ENCODE measurements around the gene PTPN18. TPM values are rescaled to one million over a fixed set of nuclear protein-coding genes. Genes with fewer than 3 reads are reported as not detected.
A peak's percentile ranks its signal among the peaks of the same experiment; 100 is the strongest.

Gene PTPN18
- total and polyA plus RNA-seq, 2 donors (not counting 1 experiment from before 2014, with no cell fraction given): 9.6 to 18.1 TPM

GRCh38 chr2:130334026-130334425, 21.8 kb upstream of the PTPN18 start:
- H3K27ac ChIP-seq (ENCODE audit: insufficient read depth, low read length): no peak overlapping the region
- no peaks in the 10 kb centered on the region for H4K20me1 ChIP-seq (ENCODE audit: control insufficient read depth, extremely low read depth, insufficient read depth, low read length)
- H3K9ac ChIP-seq (ENCODE audit: insufficient read depth, low read length): no peak overlapping the region
- TF ChIP-seq EZH2 (IDR thresholded peaks at IDR 0.05; ENCODE audit: low read length, missing control alignments): no peak
- TF ChIP-seq, protein P1, sequence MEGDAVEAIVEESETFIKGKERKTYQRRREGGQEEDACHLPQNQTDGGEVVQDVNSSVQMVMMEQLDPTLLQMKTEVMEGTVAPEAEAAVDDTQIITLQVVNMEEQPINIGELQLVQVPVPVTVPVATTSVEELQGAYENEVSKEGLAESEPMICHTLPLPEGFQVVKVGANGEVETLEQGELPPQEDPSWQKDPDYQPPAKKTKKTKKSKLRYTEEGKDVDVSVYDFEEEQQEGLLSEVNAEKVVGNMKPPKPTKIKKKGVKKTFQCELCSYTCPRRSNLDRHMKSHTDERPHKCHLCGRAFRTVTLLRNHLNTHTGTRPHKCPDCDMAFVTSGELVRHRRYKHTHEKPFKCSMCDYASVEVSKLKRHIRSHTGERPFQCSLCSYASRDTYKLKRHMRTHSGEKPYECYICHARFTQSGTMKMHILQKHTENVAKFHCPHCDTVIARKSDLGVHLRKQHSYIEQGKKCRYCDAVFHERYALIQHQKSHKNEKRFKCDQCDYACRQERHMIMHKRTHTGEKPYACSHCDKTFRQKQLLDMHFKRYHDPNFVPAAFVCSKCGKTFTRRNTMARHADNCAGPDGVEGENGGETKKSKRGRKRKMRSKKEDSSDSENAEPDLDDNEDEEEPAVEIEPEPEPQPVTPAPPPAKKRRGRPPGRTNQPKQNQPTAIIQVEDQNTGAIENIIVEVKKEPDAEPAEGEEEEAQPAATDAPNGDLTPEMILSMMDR (conservative IDR thresholded peaks at IDR 0.05 in 1 of 2, IDR thresholded peaks at IDR 0.05 in 1 of 2; ENCODE audit: low read depth in 1 of 2, low read length in 2 of 2): no peak
- no peak overlapping the region for H3K4me3 ChIP-seq (replicated peaks in 1 of 4; ENCODE audit: control extremely low read depth in 1 of 4, insufficient read depth in 1 of 4, low read depth in 3 of 4, low read length in 4 of 4)
- H3K27me3 ChIP-seq (ENCODE audit: control insufficient read depth, insufficient read depth, low read length): peaks cover 3% of the 10 kb centered on the region
- no peak overlapping the region for H3K4me2 ChIP-seq (ENCODE audit: extremely low read depth, insufficient read depth, low read length)
- H3K79me2 ChIP-seq (ENCODE audit: control insufficient read depth, insufficient read depth, low read length): no peaks in the 10 kb centered on the region
- DNase-seq (ENCODE audit: low read depth in 2 of 2): no peak
- no peaks in the 10 kb centered on the region for H3K36me3 ChIP-seq (ENCODE audit: control insufficient read depth, insufficient read depth, low read length)
- no peaks in the 10 kb centered on the region for H3K4me1 ChIP-seq (ENCODE audit: control insufficient read depth, extremely low read depth, insufficient read depth, low read length)
- no peaks in the 10 kb centered on the region for H3K9me3 ChIP-seq (ENCODE audit: control insufficient read depth, insufficient read depth, low read depth, low read length)
- no peak overlapping the region for H2AFZ ChIP-seq (ENCODE audit: low read length)

DNA sequence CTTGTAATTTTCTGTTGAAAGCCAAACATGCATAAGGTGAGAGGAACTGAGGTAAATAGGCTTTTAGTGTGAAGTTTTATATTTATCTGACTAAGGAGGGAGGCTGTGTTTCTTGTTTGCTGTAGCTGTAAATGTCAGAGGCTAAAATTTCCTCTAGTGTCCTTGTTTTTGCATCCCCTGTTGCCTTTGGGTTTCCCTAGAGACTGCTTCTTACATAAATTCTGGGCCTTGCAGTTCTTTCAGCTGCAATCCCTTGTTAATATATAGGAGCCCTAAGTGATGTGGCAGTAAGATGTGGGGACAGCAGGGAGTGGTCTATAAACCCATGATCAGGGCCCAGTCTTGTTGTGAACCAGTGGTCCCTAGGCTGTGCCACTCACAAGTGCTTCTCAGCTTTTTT, 20.6 kb upstream of the PTPN18 start:
- H3K9me3 ChIP-seq (ENCODE audit: control insufficient read depth, insufficient read depth, low read depth, low read length): no peaks in the 10 kb centered on the region
- H3K27ac ChIP-seq (ENCODE audit: insufficient read depth, low read length): no peak overlapping the region
- no peak for DNase-seq (ENCODE audit: low read depth in 2 of 2)
- peaks cover 1% of the 10 kb centered on the region for H3K27me3 ChIP-seq (ENCODE audit: control insufficient read depth, insufficient read depth, low read length)
- H4K20me1 ChIP-seq (ENCODE audit: control insufficient read depth, extremely low read depth, insufficient read depth, low read length): no peaks in the 10 kb centered on the region
- H3K36me3 ChIP-seq (ENCODE audit: control insufficient read depth, insufficient read depth, low read length): no peaks in the 10 kb centered on the region
- no peaks in the 10 kb centered on the region for H3K4me1 ChIP-seq (ENCODE audit: control insufficient read depth, extremely low read depth, insufficient read depth, low read length)
- TF ChIP-seq, protein P1 (conservative IDR thresholded peaks at IDR 0.05 in 1 of 2, IDR thresholded peaks at IDR 0.05 in 1 of 2; ENCODE audit: low read depth in 1 of 2, low read length in 2 of 2): no peak
- TF ChIP-seq EZH2 (IDR thresholded peaks at IDR 0.05; ENCODE audit: low read length, missing control alignments): no peak
- no peak overlapping the region for H2AFZ ChIP-seq (ENCODE audit: low read length)
- no peak overlapping the region for H3K9ac ChIP-seq (ENCODE audit: insufficient read depth, low read length)
- no peak overlapping the region for H3K4me3 ChIP-seq (replicated peaks in 1 of 4; ENCODE audit: control extremely low read depth in 1 of 4, insufficient read depth in 1 of 4, low read depth in 3 of 4, low read length in 4 of 4)
- H3K79me2 ChIP-seq (ENCODE audit: control insufficient read depth, insufficient read depth, low read length): no peaks in the 10 kb centered on the region
- no peak overlapping the region for H3K4me2 ChIP-seq (ENCODE audit: extremely low read depth, insufficient read depth, low read length)

DNA sequence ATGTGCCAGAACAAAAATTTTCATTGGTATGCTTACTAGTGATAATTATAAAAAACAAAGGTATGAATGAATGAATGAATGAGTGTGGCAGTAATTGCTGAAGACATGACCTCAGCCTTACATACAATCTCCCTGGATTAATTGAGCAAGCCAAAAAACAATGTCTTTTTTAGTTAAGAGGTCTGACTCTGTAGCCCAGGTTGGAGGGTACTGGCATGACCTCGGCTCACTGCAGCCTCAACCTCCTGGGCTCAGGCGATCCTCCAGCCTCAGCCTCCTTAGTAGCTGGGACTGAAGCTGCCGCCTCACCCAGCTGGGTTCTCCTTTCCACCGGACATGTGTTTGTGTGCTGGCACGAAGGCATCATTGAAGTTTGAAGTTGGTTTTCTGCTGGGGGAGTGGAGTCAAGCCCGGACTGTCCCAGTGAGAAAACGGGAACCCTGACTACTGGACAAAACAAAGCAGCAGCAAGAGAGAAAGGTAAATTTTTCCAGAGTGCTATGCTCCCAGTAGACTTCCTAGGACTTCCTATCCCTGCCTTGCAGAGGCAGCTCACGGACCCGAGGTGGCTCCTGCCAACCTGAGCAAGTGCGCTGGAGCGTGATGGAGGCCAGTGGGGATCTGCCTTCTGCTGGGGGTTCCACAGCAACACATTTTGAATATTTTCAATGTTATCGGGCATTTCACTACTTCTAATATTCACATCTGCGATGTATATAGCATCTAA, 19.5 kb upstream of the PTPN18 start:
- Histone ChIP-seq H3K9ac (ENCODE audit: insufficient read depth, low read length) (no peak overlapping the region), H3K27me3 (ENCODE audit: control insufficient read depth, insufficient read depth, low read length) (no peaks in the 10 kb centered on the region), H4K20me1 (ENCODE audit: control insufficient read depth, extremely low read depth, insufficient read depth, low read length) (no peaks in the 10 kb centered on the region), H3K9me3 (ENCODE audit: control insufficient read depth, insufficient read depth, low read depth, low read length) (no peaks in the 10 kb centered on the region), H3K4me2 (ENCODE audit: extremely low read depth, insufficient read depth, low read length) (no peak overlapping the region), H2AFZ (ENCODE audit: low read length) (no peak overlapping the region), H3K4me1 (ENCODE audit: control insufficient read depth, extremely low read depth, insufficient read depth, low read length) (no peaks in the 10 kb centered on the region), H3K36me3 (ENCODE audit: control insufficient read depth, insufficient read depth, low read length) (no peaks in the 10 kb centered on the region), H3K27ac (ENCODE audit: insufficient read depth, low read length) (no peak overlapping the region), H3K4me3 (replicated peaks in 1 of 4; ENCODE audit: control extremely low read depth in 1 of 4, insufficient read depth in 1 of 4, low read depth in 3 of 4, low read length in 4 of 4) (peak overlapping the region in 1 of 4 experiments; percentile 17), H3K79me2 (ENCODE audit: control insufficient read depth, insufficient read depth, low read length) (no peaks in the 10 kb centered on the region)
- DNase-seq (ENCODE audit: low read depth in 2 of 2): no peak
- TF ChIP-seq EZH2 (IDR thresholded peaks at IDR 0.05; ENCODE audit: low read length, missing control alignments): no peak
- TF ChIP-seq, protein P1 (conservative IDR thresholded peaks at IDR 0.05 in 1 of 2, IDR thresholded peaks at IDR 0.05 in 1 of 2; ENCODE audit: low read depth in 1 of 2, low read length in 2 of 2): no peak
